Activated T-helper 2 cell treated with anti-CD3 and anti-CD28 coated beads, Interferon-gamma antibody, Interleukin-2, Interleukin-4, amounts not matched to agents 10 μg/mL and 5 μg/mL and 100 μg/mL, durations not matched to agents 14 hours and 24 hours and 36 hours (primary cell): ENCODE measurements around the gene CAMTA1. TPM values are rescaled to one million over a fixed set of nuclear protein-coding genes. Genes with fewer than 3 reads are reported as not detected.
"Not testable (repeated sequence)": the region's sequence is repeated elsewhere in the genome, so short reads cannot be mapped to it uniquely, and the experiment has no call there.

Experiments
- DNase-seq: peaks from one replicate; pipeline ENCODE4 v3.0.0; 2021; ENCODE audit warnings: low spot score
- H3K27ac Mint-ChIP-seq: one replicate; pipeline ENCODE4 v1.8.0; 2021; ENCODE audit warnings: mixed read lengths
- H3K27me3 Mint-ChIP-seq: one replicate; pipeline ENCODE4 v1.8.0; 2021; ENCODE audit warnings: low read depth, mixed read lengths
- H3K36me3 Mint-ChIP-seq: one replicate; pipeline ENCODE4 v1.8.0; 2021; ENCODE audit warnings: low read depth, mixed read lengths
- H3K4me1 Mint-ChIP-seq: one replicate; pipeline ENCODE4 v1.8.0; 2021; ENCODE audit warnings: low read depth, mixed read lengths
- H3K4me3 Mint-ChIP-seq: one replicate; pipeline ENCODE4 v1.8.0; 2021; ENCODE audit warnings: low read depth, mild to moderate bottlenecking, moderate library complexity, mixed read lengths
- H3K9me3 Mint-ChIP-seq: one replicate; pipeline ENCODE4 v1.8.0; 2021; ENCODE audit warnings: mixed read lengths
- intact Hi-C: fragments of 100-400 bp; cut with micrococcal nuclease; formaldehyde crosslinking; loops from one replicate; pipeline ENCODE4 v1.15.1; 2023
- total RNA-seq: library from RNA; stranded (reverse); gene quantifications from 2 replicates; pipeline ENCODE4 v1.2.3, GENCODE V29; 2022

CAMTA1 gene
- total RNA-seq, 1 donor from 2014 or later = 62.9 TPM

DNA sequence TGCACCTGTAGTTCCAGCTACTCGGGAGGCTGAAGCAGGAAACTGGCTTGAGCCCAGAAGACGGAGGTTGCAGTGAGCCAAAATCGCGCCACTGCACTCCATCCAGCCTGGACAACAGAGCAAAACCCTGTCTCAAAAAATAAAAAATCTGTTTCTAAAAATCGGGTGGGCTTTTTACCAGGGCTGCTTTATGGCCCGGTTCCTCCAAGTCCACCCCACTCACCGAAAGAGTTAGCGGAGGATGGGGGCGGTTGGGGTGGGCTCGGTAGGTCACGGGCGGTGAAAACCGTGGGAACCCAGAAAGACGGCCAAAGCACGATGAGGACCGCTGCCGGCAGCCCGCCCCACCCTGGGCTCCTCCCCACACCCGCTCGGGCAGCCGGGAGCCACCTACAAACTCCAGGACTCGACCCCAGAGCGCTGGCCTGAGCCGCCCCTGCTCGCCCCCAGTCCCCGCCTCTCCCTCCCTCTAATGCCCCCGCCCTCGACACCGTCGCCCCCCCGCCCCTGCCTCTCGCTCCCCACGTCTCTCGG lies 998.0 kb downstream of the CAMTA1 start:
- H3K9me3 Mint-ChIP-seq = no peaks in the 10 kb centered on the region

DNA sequence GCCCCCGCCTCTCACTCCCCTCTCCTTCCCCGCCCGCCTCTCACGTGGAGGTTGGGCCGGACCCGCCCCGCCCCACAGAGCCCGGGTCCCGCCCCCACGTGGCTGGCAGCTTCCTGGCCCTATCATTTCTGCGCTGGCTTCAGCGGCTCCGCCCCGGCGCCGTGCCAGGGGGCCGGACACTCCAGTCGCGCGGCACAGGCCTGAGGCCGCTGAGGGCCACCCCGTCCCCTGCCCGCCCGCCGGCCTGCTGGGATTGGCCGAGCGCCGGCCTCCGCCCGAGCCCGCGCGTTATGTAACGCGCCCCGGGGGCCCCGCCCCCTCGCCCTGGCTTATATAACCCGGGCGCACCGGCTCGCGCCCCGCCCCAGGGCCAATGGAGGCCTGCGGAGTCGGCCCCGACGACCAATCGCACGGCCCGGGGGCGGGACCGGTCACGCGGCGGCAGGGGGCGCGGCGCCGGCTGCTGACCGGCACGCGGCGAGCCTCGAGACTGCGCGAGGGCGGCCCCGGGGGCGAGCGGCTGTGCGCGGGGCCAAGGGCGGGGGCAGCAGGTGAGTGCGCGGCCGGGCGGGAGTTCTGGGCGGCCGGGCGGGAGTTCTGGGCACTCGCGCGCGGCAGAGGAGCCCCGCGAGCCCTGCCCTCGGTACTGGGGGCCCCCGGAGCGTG lies 998.7 kb downstream of the CAMTA1 start, which contains the start of gene PER3:
Gene PER3 (plus strand): TSS at position 466 of the 666 bp plus-strand sequence. CDS start 587 bp downstream, outside the sequence.
- H3K4me3 Mint-ChIP-seq = peak within 1 kb of the TSS; percentile 70
- peak; percentile 84 for DNase-seq
- no peaks in the 10 kb centered on the region for H3K9me3 Mint-ChIP-seq
- intact Hi-C loops = loop anchor here (1.0 kb wide), 1 partner anchor 13 kb away; the partner anchor contains the start of gene VAMP3
- peaks cover 17% of the 10 kb centered on the region for H3K4me1 Mint-ChIP-seq
- peaks cover 27% of the 10 kb centered on the region for H3K36me3 Mint-ChIP-seq
- H3K27ac Mint-ChIP-seq = no peak within 1 kb of the TSS
- peaks cover 12% of the 10 kb centered on the region for H3K27me3 Mint-ChIP-seq

More for the DNA sequence above, 998.0 kb downstream of the CAMTA1 start:
- peaks cover 30% of the 10 kb centered on the region for H3K36me3 Mint-ChIP-seq
- H3K27ac Mint-ChIP-seq = no peak overlapping the region
- intact Hi-C loops = loop anchor here (1.0 kb wide), 1 partner anchor 12 kb away; the partner anchor contains the start of gene VAMP3
- peak overlapping the region; percentile 70 for H3K4me3 Mint-ChIP-seq
- peaks cover 17% of the 10 kb centered on the region for H3K4me1 Mint-ChIP-seq
- no peak for DNase-seq
- H3K27me3 Mint-ChIP-seq = peaks cover 12% of the 10 kb centered on the region

- DNase-seq = no peak
These were observed 999.3 kb downstream of the CAMTA1 start for GRCh38 chr1:7784492-7785071.

GRCh38 chr1:7785108-7785507 lies 999.9 kb downstream of the CAMTA1 start:
- H3K27ac Mint-ChIP-seq = no peak overlapping the region
- H3K4me1 Mint-ChIP-seq = peaks cover 17% of the 10 kb centered on the region
- DNase-seq = no peak
- peaks cover 10% of the 10 kb centered on the region for H3K9me3 Mint-ChIP-seq
- peaks cover 18% of the 10 kb centered on the region for H3K36me3 Mint-ChIP-seq
- H3K4me3 Mint-ChIP-seq = peak overlapping the region; percentile 35
- peaks cover 12% of the 10 kb centered on the region for H3K27me3 Mint-ChIP-seq
- intact Hi-C loops = no loop called here

More at GRCh38 chr1:7784492-7785071, 999.3 kb downstream of the CAMTA1 start:
- H3K9me3 Mint-ChIP-seq = peaks cover 4% of the 10 kb centered on the region
- peaks cover 12% of the 10 kb centered on the region for H3K27me3 Mint-ChIP-seq
- H3K27ac Mint-ChIP-seq = no peak overlapping the region
- peaks cover 23% of the 10 kb centered on the region for H3K36me3 Mint-ChIP-seq
- intact Hi-C loops = no loop called here
- peaks cover 17% of the 10 kb centered on the region for H3K4me1 Mint-ChIP-seq
- H3K4me3 Mint-ChIP-seq = no peak overlapping the region

DNA sequence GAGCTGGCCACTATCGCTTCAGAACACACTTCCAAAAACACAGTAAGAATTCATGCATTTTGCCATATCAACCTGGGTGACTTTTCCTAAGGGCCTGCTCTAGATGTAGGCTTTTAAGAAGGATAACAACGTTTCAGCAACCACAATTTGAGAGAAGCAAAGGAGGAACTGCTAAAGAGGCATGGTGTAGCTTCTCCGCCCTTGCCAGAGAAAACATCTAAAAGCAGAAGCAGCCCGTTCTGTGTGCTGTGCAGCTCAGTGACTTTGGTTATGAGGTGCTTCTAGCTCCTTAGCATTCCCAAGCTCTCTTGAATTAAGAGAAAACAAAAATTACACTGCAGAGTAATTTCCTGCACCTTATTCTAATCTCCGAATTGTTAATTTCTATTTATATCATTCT lies 1001.5 kb downstream of the CAMTA1 start:
- peaks cover 11% of the 10 kb centered on the region for H3K4me1 Mint-ChIP-seq
- no peak overlapping the region for H3K4me3 Mint-ChIP-seq
- no peak for DNase-seq
- peaks cover 24% of the 10 kb centered on the region for H3K9me3 Mint-ChIP-seq
- H3K36me3 Mint-ChIP-seq = peaks cover 9% of the 10 kb centered on the region
- no peak overlapping the region for H3K27ac Mint-ChIP-seq
- intact Hi-C loops = no loop called here
- H3K27me3 Mint-ChIP-seq = peaks cover 12% of the 10 kb centered on the region

DNA sequence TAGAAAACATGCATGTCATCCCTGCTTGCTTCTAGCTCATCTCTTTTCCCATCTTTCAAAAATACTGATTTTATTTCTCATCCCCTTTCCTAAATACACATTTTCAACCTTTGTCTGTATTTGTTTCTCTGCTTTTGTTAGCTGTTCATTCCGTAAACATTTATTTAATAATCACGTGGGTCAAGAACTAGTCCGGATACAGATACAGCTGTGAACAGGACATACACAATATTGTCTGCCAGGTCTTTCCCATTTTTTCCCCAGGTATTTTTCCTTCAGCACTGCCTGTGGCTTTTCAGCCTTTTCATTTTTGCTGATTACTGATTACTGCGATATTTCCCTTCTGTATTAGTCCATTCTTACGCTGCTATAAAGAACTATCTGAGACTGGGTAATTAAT lies 1004.6 kb downstream of the CAMTA1 start:
- Mint-ChIP-seq H3K27me3 (peaks cover 12% of the 10 kb centered on the region), H3K4me3 (no peak overlapping the region), H3K36me3 (peaks cover 4% of the 10 kb centered on the region), H3K9me3 (peaks cover 37% of the 10 kb centered on the region), H3K4me1 (no peaks in the 10 kb centered on the region), H3K27ac (no peak overlapping the region)
- intact Hi-C loops = no loop called here
- no peak for DNase-seq

DNA sequence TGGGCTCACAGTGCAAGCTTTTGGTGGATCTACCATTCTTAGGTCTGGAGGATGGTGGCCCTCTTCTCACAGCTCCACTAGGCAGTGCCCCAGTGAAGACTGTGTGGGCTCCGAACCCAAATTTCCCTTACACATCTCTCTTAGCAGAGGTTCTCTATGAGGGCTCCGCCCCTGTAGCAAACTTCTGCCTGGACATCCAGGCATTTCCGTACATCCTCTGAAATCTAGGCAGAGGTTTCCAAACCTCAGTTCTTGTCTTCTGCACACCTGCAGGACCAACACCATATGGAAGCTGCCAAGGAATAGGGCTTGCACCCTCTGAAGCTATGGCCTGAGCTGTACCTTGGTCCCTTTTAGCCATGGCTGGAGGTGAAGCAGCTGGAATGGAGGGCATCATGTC lies 1005.8 kb downstream of the CAMTA1 start:
- peaks cover 37% of the 10 kb centered on the region for H3K9me3 Mint-ChIP-seq
- intact Hi-C loops, H3K4me1 Mint-ChIP-seq, H3K27me3 Mint-ChIP-seq, H3K27ac Mint-ChIP-seq, H3K36me3 Mint-ChIP-seq, H3K4me3 Mint-ChIP-seq, DNase-seq: not testable (repeated sequence)

GRCh38 chr1:7795406-7795805 lies 1010.2 kb downstream of the CAMTA1 start:
- intact Hi-C loops = no loop called here
- DNase-seq = no peak
- Mint-ChIP-seq H3K27ac (no peak overlapping the region), H3K9me3 (peaks cover 25% of the 10 kb centered on the region), H3K4me1 (no peaks in the 10 kb centered on the region), H3K4me3 (no peak overlapping the region), H3K36me3 (peaks cover 4% of the 10 kb centered on the region), H3K27me3 (no peaks in the 10 kb centered on the region)

DNA sequence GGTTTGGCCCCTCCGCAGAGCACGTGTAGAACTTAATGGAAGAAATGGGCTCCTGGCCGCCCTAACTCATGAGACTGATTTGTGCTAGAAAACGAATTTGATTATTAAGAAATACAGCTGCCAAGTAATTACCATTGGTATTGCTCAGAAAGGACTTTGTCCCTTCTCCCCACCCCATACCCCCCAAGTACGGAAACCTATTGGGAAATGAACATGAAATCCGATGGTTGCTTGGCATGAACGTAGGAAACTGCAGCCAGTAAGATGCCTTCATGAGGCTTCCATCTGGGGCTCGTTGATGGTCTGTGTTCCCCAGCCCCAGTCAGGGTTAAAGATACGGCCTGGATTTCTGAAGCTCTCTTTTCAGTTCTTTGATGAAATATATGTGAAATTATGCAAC lies 1020.2 kb downstream of the CAMTA1 start:
- H3K4me1 Mint-ChIP-seq = peaks cover 2% of the 10 kb centered on the region
- H3K36me3 Mint-ChIP-seq = no peaks in the 10 kb centered on the region
- H3K4me3 Mint-ChIP-seq = no peak overlapping the region
- DNase-seq = no peak
- no peaks in the 10 kb centered on the region for H3K9me3 Mint-ChIP-seq
- intact Hi-C loops = no loop called here
- H3K27me3 Mint-ChIP-seq = no peaks in the 10 kb centered on the region
- no peak overlapping the region for H3K27ac Mint-ChIP-seq

GRCh38 chr1:7808253-7808844 lies 1023.1 kb downstream of the CAMTA1 start:
- Mint-ChIP-seq H3K4me3 (no peak overlapping the region), H3K27ac (no peak overlapping the region), H3K36me3 (peaks cover 5% of the 10 kb centered on the region), H3K27me3 (no peaks in the 10 kb centered on the region), H3K9me3 (peaks cover 6% of the 10 kb centered on the region), H3K4me1 (peaks cover 2% of the 10 kb centered on the region)
- DNase-seq = no peak
- intact Hi-C loops = loop anchor here (1.0 kb wide), 1 partner anchor 94 kb away; no protein-coding TSS in a partner anchor

DNA sequence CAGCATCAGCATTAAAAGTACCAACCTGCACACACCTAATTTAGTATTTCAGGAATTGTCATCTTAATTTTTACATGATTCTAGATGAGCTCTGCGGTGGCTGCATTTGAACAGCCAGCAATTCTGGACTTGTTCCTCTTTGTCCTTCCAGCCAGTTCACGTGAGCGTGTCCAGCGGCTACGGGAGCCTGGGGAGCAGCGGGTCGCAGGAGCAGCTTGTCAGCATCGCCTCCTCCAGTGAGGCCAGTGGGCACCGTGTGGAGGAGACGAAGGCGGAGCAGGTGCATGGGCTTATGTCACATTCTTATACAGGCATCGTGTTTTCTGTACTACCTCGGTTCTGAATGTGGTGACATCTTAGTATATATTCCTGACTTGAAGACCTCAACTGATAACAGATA lies 1024.5 kb downstream of the CAMTA1 start:
- Mint-ChIP-seq H3K4me3 (no peak overlapping the region), H3K27ac (no peak overlapping the region), H3K36me3 (peaks cover 15% of the 10 kb centered on the region), H3K4me1 (peaks cover 2% of the 10 kb centered on the region), H3K9me3 (peaks cover 16% of the 10 kb centered on the region), H3K27me3 (peaks cover 3% of the 10 kb centered on the region)
- intact Hi-C loops = no loop called here
- DNase-seq = no peak

GRCh38 chr1:7810395-7810794 lies 1025.1 kb downstream of the CAMTA1 start:
- no peak overlapping the region for H3K4me3 Mint-ChIP-seq
- H3K27ac Mint-ChIP-seq = no peak overlapping the region
- peaks cover 2% of the 10 kb centered on the region for H3K4me1 Mint-ChIP-seq
- peaks cover 21% of the 10 kb centered on the region for H3K9me3 Mint-ChIP-seq
- DNase-seq = no peak
- peaks cover 4% of the 10 kb centered on the region for H3K27me3 Mint-ChIP-seq
- peaks cover 19% of the 10 kb centered on the region for H3K36me3 Mint-ChIP-seq
- intact Hi-C loops = no loop called here

DNA sequence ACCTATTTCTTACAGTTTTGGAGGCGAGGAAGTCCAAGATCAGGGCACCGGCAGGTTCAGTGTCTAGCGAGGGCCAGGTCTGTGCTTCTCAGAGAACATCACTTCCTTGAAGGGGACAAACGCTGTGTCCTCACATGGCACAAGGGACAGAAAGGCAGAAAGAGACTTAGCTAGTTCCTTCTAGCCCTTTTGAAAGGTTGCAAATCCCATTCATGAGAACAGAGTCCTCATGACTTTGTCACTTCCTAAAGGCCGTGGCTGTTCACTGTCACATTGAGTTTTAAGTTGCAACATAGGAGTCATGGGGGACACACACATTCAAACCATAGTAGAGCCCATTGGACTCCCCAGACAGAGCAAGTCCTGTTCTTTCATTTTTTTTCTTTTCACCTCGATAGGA lies 1026.2 kb downstream of the CAMTA1 start:
- Mint-ChIP-seq H3K4me1 (peaks cover 2% of the 10 kb centered on the region), H3K4me3 (no peak overlapping the region), H3K36me3 (peaks cover 19% of the 10 kb centered on the region), H3K27ac (no peak overlapping the region), H3K9me3 (peaks cover 22% of the 10 kb centered on the region), H3K27me3 (peaks cover 4% of the 10 kb centered on the region)
- intact Hi-C loops = no loop called here
- no peak for DNase-seq
